NCI-H2029 treated with DMSO at 0.1 percent for 48 hours (cell line): ENCODE results near the gene MGLL.

ENCODE experiments used
- DNase-seq: peaks from one replicate; lab custom pipeline; 2025; lab: John Stamatoyannopoulos, UW

MGLL gene

DNA sequence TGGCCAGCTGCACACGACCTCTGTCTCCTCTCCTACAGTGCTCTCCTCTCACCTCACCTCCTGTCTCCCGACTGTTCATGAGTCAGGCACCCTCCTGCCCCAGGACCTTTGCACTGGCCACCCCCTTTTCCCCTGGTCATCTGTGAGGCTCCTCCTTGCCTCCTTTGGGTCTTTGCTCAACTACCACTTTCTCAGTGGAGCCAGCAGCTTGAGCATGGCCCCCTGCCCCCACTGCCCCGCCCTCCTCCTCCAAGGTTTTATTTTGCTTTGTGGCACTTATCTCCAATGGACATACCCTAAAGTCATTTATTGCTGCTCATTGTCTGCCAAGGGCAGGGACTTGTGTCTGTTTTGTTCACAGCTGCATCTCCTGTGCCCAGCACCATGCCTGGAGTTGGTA is 64.3 kb downstream of the MGLL start:
- no peak for DNase-seq

DNA sequence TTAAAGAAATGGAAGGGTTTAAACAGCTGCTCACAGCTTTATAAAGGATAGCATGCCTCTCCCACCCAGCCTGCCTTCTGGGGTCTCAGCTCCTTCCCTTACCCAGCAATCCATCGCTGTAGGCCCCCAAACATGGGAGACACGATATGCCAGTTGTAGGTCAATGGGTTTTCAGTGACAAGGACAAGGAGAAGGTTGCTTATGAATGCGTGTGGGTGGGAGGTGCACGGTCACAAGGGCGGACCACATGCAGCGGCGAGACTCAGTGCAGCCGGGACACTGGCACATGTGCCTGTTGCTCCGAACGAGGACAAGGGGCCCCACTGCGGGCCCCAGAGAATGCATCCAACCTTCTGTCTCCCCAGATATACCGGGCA is 67.0 kb downstream of the MGLL start:
- no peak for DNase-seq

DNA sequence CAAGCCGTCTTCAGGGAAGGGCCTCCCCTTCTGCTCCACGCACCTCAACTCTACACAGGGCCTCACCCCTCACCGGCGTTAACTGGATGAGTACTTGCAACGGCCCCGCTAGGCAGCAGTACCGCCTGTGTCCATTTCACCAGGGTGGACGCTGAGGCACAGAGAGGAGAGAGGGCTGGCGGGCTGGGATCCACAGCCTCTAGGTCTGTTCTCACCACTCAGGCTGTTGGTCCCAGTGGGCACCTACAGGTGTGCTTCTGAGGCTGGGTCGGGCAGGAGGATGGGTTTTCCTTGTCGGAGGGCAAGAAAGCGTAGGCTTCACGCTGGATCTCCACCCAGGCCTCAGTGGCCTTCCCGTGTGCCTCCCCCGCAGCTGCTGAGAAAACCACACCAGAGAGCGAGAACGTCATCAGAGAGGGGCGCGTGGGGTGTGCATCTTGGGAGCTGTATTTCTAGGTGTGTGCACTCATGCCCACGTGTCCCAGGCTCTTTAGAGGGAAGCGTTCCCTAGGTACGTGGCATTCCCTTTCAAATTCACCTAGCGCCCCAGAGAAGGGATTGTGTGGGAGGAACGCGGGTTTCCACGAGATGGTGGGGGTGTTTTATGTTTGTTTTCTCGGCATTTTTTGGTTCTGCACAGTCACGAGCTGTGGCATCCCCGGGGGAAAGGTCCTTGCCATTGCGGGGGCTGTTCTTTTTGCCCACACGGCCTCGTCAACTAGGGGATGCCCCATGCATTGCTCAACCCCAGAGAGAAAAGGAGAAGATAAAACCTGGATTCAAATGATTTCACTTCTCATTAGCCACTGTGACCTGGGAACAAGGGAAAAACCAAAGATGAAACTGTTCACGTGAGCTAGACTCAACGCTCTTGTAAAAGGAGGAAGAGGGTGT is 67.7 kb downstream of the MGLL start:
- DNase-seq = no peak

DNA sequence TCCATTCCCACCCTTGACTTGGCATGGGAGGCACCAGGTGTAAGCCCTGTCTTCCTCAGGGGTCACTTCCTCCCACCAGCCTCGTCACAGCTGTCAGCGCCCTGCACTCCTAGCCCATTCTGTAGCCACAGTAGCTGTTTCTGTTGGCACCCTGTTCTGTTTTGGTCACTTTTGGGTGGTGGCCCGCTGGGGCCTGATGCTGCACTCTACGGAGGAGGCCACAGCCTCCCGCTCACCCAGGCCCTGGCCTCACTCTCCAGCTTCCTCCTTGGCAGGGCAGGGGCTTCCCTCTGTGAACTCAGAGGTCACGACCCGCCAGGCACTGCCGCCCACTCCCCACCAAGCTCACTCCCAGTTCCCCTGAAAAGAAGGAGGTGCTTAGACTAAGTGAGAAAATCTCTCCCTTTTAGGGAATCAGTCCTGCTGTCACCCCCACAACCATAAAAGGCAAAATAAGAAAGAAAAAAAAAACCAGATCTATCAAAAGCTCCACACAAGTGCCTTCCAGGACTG is 68.4 kb downstream of the MGLL start:
- no peak for DNase-seq

DNA sequence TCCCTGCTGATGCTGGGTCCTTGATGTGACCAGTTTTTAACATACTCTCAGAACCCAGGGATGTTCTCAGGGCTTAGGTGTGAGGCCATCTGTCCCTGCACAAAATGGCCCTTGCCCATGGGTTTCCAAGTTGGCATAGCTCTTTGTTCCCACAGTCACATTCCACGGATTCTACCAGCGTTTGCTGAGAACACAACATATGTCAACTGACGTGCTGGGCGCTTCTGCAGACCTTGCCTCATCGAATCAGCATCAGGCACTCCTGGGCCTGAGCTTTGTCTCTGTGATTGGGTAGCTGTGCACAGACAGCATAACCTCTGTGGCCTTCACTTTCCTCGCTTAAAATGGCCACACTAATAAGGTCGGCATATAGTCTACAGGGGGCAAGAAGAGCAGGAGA is 69.0 kb downstream of the MGLL start:
- DNase-seq = no peak

DNA sequence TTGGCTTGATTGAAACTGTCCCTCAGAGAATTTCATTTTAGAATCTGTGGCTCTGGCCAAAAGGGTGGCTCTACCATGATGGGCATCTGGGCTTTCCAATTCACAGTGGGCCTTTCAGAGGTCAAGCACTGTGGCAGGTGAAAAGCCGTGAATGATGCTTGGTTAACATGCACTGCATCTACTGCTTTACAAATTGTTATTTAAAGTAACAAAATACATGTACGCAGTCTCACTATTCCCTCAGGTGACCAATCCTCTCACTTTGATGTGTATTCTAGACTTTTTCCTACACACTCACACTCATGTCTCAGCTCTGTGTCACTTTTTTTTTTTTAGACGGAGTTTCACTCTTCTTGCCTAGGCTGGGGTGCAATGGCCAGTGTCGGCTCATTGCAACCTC is 70.5 kb downstream of the MGLL start:
- DNase-seq = no peak

DNA sequence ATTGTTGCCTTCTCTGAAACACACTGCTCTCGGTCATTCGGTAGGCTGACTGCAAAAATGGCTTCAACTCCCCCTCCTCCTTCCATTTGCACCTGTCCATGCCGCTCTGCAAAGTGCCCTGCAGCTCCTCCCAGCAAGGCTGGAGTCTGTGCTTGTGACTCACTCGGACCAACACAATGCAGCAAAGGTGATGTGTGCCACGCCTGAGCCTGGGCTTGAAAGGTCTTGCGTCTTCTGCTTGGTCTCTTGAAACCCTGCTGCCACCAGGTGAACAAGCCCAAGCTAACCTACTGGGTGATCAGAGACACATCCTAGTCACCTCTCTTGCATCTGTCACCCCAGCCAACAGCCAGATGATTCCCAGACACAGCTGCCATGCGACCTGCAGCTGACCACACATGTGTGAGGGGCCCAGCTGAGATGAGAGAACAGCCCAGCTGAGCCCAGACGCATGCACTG is 71.1 kb downstream of the MGLL start:
- no peak for DNase-seq

DNA sequence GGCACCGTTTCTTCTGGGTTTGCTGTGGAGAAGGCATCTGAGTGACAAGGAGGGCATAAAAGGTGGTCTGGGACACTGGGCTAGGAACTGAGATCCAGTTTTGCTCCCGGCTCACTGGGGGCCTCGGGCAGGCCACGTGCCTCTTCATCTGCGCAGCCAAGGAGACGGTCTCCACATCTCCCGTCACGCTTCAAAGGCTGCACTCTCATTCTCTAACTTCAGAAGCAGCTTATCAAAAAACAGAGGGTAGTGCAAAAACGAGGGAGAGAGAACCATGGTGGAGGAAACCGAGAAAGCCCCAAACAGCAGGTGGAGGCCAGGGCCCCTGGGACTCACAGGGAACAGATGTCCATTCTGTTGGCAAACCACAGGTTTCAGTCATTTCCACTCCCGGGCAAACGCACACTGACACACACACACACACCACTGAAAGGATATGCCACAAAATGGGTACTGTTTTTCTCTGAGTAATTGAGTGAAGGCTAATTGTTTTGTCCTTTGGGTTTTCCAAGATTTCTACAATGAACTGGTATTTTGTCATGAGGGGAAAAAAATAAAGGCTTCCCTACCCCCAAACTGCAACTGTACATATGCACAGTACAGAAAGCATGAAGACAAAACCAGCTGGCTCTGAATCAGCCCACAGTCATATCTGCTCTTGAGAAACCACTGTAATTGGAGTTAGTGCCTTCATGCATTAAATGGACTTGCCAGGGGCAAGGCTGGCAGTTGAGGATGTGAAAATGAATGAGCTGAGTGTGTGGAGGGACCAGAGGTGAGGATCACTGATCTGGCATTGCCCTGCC is 71.9 kb downstream of the MGLL start:
- DNase-seq = peak; percentile 40

DNA sequence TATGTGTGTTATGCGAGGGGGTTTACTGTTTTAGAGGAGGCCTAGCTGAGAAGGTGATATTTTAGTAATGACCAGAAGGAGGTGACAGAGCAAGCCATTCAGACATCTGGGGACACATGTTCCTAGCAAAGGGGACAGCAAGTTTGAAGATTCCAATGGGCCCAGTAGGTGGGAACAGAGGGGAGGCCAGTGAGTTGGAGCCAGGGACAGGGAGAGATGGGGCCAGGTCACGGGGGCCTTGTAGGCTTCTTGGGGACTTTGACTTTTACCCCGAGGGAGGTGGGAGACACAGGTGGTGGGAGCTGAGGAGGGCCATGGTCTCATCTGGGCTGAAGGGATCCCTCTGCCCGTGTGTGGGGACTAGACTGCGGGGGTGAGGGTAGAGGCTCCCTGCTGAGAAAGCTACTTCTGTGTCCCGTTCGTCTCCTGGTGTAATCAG is 72.5 kb downstream of the MGLL start:
- DNase-seq = no peak

DNA sequence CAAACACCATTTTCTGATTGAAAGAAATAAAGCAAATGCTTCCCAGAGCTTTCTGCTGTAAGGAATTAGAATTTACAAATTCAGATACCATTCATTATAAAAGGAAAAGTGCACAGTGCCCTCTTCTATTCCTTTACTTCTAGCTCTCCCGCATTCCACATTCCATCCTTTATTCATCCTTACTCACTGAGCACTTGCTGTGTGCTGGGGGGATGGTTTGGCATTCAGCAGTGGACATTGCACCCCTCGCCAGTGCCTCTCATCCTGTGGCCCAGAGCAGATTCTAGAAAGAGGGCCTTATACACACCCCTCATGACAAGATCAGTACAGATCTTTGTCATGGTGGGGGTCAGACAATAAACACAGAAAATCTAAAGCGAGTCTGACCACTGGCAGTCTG is 73.0 kb downstream of the MGLL start:
- no peak for DNase-seq

DNA sequence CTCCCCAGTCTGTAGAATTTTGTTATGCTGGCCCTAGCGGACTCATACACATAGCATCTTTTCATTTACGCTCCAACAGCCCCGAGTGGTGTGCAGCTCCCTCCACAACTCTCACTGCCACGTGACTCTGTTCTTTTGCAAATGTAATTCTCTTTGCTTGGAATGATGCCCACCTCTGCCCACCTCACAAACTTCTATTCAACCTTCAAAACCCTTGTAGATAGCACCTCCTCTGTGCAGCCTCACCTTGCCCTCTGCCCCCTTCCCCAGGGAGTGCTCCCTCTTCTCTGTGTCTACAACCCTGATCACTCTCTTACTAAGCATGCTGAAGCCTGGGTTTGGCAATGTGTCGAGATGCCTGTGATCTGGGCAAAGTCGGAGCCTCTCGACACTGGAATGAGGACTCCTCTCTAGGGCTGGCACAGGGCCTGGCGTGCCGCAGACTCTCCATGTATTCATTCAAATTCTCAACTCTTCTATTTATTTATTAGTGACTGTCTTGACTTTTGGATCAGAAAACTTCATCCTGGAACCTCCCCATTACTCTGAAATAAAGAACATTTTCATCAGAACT is 73.5 kb downstream of the MGLL start:
- DNase-seq = peak; percentile 56

DNA sequence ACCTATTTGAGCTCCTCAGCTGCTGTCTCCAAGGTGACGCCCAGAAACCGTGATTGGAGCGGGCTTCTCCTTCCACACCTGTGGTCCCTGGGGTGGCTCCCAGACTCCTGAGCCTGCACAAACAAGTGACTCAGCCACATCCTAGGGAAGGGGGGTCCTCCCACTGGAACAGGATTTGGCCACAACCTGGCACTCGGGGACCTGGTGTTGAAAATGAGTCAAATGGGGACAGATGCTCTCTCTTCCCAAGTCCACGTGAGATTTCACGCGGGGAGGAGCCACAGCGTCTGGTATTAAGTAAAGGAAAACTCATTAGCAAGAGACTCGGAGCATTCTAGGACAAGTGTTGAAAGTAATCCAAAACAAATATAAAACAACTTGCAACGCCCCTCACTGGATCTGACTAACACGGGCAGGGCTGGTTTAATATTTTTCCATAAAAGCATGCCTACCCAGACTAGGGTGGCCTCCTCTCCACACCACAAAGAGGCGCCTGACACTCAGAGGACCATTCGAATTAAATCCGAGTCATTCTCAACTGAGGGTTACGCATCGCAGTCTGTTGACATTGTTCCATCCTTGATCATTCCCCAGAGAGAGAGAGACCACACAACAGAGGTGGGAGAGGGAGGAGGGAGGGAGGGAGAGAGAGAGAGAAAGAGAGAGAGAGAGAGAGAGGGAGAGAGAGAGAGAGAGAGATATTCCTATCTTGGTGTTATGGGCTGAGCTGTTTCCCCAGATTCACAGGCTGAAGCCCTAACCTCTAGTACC is 74.4 kb downstream of the MGLL start:
- DNase-seq = peak; percentile 45

DNA sequence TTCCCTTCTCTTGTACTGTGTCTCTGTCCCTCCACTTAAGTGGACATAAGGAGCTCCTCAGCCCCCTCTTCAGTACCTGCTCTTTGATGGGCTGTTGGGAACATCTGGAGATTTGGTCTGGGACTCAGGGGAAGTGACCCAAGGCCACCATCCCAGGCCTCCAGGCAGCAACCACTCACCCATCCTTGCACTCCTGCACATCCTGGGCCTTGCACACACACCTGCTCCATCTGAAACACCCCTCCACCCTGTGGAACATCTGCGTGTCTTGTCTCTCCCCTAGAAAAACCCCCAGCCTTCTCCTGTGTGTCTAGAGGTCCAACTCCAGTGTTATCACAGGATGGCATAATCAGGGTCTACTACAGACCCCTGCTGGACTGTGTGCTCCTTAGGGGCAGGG is 75.2 kb downstream of the MGLL start:
- DNase-seq = no peak

DNA sequence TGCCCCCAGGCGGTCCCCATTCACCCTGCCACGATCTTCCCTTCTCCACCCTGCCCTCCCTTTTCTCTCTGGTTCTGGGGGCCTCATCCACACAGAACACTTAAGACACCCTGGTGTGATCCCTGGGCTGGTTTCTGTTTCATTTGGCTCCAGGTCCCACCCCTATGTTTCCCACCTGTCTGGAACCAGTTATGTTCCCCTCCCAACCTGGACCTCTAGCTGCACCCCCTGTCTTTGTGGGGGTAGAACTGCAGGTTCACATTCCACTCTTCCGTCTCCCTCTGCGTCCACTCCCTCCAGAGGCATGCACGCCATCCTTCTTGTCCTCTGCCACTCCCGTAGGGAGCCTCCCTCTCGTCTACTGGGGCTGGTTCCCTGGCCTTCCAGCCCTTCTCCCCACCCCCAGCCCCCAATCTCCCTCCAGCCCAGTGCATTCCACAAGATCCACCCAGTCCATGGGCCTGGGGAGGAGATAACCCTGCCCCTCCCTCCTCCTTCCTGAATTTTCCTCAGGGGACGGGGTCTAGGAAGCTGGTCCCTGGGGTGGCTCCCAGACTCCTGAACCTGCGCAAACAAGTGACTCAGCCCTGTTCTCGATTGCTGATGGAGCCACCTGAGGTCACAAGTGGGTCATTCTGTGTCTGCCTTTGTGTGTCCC is 75.8 kb downstream of the MGLL start:
- no peak for DNase-seq

DNA sequence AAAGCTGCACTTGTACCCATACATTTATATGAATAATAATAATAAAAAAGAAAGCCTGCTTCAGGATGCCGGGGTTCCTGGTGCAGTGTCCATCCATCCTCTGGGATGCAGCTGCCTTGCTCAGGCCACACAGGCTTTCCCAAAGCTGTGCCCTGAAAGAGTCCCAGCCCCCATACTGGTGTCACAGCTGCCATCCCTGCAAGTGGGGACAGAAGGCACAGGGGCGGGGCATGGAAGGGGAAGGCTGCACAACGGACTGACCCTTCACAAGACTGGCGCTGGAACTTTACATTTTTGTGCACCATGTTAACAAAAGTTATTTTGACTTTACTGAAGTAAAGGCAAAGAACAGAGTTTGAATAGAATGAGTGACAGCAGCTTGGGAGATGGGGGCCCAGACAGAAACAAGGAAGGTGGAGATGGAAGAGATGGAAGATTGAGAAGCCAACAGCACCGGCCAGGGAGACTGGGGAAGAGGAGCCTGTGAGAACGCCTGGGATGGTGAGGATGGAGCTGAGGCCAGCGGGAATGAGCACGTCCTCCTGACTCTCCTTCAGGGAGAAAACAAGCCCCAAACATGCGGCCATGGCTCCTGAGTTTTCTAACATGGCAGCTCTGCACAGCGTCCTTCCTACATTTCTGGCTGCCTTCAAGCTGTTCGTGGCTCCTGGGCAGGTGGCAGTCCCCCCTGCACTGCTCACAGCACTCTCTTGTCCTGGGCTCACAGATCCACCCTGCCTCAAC is 76.5 kb downstream of the MGLL start:
- DNase-seq = no peak

DNA sequence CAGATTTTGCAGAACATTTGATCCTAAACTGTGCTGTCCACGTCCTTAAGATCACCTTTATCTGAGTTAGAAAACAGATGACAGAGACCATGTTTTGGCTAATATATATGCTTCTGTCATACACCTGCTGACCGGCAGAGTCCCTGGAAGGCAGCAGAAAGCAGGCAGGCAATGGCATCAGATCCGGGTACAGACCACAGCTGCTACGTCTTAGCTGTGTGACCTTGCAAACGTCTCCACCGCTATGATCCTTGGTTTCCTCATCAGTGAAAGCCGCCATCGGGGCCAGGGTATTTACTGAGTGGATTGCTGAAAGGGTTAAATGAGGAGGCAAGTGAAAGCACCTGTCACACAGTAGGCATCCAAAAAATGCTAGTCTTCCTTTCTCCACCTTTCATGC is 77.4 kb downstream of the MGLL start:
- no peak for DNase-seq

DNA sequence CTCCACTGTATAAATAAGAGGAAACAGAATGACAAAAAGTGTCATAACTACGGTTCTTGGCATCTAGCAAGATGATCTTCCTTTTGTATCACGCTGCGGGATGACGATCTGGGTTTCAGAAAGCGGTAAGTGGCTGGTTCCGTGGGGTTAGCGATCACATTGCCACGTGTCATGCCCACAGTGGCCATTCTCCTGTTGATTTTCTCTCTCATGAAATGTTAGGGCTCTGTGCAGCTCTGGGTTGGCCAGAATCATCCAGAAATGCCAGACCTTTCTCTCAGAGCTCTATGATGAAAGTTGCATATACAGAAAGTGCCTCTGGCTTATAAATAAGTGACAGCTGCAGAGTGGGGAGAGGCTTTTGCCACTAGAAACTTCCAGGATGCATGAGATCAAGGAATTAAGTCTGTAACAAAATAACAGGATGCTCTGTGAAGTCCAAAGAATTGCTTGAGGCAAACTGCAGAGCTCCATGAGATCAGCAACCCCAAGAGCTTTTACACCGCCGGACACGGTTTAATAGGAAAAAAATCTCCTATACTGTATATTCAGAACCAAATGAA is 78.0 kb downstream of the MGLL start:
- DNase-seq = no peak

DNA sequence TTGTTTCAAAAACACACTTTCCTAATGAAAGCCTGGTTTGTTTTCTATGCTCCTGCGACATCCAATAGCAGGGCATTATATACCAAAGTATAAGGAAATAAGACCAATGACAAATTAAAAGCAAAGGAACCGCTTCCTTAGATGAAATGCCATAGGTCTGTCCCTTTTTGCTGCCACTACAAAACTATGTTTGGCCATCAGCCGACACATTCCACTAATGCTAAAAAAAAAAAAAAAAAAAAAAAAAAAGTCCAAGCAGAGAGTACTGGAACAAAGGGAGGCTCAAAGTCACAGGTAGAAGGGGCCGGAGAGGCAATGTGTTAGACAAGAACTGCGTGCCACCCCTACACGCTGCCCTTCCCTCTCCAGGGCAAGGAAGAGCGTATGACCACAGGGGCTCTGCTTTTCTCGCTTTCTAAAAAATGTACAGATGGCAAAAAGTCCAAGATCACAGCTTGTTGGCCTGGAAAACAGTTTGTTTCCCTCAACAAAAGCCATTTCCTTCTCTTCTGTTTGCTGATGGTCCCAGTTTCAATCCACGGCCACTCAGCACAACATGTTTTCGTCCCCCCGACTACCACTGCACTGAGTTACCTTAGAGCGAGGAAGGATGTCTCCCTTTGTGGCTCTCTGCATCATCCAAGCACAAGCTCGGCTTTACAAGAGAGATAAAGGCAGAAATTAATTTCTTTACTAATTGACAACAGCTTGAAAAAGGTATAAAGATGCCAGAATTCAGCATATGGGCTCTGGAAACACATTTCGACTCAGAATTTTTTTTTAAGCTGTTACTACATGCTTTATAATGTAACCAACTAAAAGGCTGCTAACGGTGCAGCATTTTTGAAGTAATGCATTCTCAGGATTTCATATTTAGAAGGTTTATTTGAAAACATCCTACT is 78.7 kb downstream of the MGLL start:
- no peak for DNase-seq

DNA sequence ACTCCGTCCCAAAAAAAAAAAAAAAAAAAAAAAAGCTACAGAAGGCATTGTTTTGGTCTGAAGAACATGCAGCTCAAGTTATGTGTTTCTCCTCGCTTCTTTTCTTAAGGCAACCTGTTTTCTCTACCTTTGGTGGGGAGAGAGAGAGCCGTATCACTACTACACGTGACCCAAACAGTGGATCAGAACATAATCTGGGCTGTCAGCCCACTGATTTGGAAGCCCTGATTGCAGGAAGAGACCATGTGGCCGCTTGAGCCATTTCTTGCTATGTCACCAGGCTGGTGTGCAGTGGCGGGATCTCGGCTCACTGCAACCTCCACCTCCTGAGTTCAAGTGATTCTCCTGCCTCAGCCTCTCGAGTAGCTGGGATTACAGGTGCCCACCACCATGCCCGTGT is 79.7 kb downstream of the MGLL start:
- DNase-seq = no peak
